Activated CD8-positive, alpha-beta memory T cell treated with anti-CD3 and anti-CD28 coated beads for 1 hour (primary cell): ENCODE data around the gene STK32B.

Experiments
- DNase-seq, 2 donors: peaks; one replicate each; pipeline ENCODE4 v3.0.0-alpha.2; 2020; ENCODE audit warnings: low read depth in 1 of 2; ENCODE audit errors: extremely low read depth in 1 of 2

STK32B gene

GRCh38 chr4:5030221-5030620 is 21.1 kb upstream of the STK32B start:
- no peak for DNase-seq

DNA sequence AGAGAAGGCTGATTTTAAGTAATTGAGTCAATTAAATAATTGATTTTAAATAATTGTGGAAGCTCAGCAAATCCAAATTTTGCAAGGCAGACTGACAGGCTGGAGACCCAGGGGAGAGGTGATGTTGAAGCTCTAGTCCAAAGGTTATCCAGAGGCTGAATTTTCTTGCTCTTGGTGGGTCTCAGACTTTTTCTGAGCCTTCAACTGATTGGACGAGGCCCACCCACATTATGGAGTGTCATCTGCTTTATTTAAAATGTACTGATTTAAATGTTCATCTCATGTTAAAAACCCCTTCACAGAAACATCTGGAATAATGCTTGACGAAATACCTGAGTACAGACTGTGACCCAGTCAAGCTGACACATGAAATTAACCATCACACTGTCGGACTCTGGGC is 20.4 kb upstream of the STK32B start:
- no peak for DNase-seq

DNA sequence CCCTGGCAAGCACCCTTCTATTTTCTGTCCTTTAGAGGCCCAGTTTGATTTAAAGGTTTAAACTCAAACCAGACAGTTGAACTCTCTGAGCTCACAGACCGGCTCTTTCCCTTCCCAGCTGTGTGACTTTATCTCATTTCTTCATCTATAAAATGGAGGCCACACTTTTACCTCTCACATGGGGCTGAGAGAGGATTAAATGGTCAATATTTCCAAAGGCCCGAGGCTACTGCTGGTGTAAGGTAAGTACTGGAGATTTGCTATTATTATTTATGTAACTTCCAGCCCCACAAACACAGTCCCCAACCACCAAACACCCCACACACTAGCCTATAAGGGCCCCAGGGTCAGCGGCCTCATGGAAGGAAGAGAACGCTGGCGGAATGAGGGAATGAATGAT is 18.5 kb upstream of the STK32B start:
- no peak for DNase-seq

GRCh38 chr4:5033281-5033841 is 17.9 kb upstream of the STK32B start:
- no peak for DNase-seq

DNA sequence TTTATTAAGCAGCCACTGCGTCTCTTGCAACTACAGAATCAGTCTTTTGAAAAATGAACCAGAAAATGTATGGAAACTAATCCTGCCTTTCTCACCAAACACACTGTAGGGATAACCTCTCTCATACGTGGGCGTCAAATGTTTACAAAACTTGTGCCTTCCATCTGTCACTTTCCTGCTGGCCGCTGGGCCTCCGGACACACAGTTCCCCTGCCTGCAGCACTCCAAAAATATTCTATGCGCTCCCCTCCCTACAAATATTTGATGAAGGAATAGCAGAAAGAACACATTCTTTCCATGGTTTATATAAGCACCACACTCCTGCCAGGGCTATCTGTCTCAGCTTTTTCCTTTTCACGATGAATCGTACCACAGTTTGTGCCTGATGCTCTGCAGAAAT is 17.1 kb upstream of the STK32B start:
- DNase-seq: no peak

- no peak for DNase-seq
These were observed 15.0 kb upstream of the STK32B start for GRCh38 chr4:5036239-5036638.

DNA sequence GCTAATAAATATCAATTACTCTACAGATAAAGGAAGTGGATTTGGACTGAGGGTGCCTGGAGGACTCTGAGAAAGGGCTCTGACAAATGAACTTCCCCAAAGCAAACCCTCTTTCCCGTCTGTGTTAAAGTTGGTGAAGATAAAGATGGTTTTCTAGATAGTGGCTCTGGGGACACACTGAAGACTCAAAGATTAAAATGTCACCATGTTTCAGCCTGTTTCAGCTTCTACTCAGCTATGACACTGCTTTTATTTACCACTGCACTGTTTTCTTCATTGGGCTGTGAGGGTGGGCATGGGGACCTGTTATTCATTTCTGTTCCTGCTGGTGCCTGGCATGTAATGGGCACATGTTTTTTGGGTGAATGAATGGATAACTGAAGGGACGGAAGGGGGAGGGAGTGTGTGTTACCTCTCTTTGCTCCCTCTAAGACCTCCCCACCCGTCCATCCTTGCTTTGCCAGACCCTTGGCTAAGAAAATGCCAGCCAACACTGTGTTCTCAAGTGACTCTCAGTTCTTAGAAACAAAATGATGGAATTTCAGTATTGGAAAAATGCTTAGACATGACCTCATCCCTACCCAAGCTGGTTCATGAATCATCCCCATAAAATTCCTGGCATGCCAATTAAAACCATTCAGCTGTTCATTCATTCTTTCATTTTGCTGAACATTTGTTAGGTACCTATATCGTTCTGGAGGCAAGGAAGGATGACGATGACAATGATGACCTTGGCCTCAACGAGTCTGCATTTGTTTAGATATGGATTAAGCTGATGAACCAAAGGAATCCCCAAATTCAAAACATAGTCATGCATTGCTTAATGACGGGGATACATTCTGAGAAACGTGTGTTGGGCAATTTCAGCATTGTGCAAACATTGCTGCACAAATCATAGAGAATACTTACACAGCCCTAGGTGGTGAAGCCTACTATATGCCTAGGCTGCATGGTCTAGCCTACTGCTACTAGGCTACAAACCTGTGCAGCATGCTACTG is 13.4 kb upstream of the STK32B start:
- DNase-seq: no peak

DNA sequence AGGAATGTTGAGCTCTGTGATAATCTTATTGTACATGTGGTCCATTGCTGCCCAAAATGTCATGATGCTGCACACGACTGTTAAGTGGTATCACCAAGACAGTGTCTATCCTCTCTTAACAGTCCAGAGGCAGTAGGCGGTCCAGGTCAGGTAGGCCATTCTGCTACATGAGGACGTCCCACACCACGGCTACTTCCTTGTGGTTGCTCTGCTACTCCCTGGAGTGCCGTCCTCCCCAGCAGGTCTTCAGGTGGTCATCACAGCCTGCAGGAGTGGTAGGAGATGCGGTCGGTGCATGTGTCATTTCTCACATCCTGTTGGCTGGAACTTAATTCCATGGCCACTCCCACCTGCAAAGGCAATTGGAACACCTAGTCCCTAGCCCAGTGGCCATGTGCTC is 11.5 kb upstream of the STK32B start:
- DNase-seq: no peak

GRCh38 chr4:5040856-5041620 is 10.2 kb upstream of the STK32B start:
- DNase-seq: no peak

DNA sequence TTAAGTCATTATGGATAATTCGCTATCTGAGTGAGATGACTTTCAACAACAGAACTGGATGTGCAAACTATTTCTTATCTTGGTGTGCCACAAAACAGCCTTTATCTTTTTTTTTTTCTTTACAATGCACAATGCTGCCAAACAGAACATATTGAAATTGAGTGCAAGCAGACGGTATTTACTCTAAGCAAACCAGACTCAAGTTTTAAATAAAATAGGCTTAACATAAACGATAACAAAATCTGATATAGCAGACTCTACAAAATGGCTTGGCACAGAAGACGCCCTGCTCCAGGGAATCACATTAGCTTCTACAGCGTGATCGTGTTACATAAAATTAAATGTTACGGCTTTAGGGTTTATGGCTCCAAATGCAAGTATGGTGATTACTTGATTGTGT is 9.6 kb upstream of the STK32B start:
- DNase-seq: no peak

DNA sequence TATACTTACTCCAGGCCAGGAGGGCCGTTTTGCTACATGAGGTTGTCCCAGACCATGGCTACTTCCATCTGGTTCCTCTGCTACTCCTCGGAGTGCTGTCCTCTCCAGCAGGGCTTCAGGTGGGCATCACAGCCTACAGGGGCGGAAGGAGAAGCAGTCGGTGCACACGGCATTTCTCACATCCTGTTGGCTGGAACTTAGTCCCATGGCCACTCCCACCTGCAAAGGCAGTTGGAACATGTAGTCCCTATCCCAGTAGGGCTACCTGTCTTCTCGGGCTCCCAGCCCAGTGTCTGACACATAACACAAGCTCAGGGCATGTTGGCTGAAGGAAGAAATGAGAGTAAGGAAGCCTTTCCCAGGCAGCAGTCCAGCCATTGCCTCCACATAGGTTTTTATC is 7.7 kb upstream of the STK32B start:
- DNase-seq: no peak

DNA sequence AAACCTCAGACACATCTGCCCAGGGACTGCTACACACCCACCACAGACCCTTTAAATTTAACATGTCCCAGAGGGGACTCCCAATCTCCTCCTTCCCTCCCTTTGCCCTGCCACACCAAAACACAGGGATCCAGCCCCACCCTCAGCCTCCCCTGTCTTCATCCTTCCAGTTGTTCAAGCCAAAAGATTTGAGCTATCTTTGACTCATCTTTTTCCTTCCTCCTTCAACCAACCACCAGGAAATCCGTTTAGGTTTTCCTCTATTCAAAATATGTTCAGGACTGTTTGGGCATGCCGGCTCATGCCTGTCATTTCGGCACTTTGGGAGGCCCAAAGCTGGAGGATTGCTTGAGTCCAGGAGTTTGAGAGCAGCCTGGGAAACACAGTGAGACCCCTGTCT is 6.9 kb upstream of the STK32B start:
- no peak for DNase-seq

GRCh38 chr4:5045097-5045496 is 6.2 kb upstream of the STK32B start:
- DNase-seq: no peak

DNA sequence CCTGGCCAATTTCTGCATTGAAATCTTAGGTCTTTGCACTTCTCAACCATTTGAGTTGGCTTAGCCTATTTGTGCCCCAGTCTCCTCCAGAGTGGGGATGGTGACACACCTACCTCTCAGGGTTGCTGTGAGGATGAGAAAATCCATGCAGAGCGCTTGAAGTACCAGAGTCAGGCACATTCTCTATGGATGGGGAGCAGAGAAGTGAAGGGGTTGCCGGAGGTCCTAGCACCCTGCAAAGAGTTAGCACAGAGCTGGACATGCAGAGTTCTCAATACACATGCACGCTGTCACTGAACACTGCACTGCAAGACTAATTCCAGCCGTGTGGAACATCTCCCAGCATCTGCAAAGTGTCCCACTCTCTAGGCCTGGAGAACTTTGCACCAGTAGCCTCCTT is 2.6 kb upstream of the STK32B start:
- DNase-seq: no peak

DNA sequence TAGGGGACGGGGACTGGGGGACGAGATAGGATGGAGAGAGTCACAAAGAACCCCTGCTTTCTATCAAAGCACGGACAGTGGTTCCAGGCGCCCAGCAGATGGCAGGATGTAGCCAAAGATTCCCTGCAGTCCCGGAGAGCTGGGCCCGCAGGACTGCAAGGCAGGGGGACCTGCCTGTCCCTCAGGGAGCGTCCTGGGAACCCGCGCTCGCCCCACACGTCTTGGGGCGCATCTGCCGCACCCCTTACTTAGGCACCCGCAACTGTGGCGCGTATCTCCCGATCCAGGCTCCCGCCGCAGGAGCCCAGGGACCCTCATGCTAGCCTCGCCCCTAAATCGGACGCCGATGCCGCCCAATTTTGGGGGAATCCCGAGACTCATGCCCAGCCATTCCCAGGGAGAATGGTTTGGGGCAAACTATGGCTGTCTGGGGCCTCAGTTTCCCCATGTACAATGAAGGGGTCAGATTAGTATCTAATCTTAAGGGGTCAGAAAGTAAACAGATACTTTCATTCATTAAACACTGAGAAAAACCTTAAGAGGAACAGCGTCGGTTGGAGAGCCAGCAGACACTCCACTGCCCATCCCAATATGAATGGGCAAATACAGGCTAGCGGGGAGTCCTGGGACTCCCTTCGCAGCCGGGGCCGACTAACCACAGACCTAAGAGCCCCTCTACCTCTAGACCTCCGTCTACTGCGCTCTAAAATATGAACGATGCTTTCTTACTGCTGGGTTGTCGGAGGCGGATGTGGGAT is 581 bp upstream of the STK32B start:
- no peak for DNase-seq

DNA sequence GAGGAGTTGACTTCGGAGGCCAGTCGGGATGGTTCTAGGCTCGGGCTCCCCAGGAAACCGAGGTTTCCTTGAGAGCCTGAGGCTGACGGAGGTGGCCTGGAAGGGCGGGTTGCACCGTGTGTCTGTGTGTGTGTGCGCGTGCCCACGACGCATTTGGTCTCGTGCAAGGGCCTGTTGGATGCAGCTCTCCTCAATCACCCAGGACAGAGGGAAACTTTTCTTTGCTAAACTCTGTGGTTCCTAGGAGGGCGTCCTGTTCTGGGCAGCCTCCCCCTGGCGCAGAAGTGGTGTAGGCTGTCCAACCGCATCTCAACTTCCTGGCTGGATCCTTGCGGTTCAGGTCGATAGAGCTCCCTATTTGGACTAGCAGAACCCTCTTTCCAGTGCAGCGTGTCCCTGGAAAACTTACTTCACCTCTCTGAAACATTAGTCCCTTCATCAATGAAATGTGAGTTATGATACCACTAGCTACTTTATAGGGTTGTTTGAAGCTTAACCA is 973 bp downstream of the STK32B start:
- DNase-seq: no peak

GRCh38 chr4:5052726-5053425 is 1.6 kb downstream of the STK32B start:
- no peak for DNase-seq

GRCh38 chr4:5054532-5054931 is 3.3 kb downstream of the STK32B start:
- DNase-seq: no peak

GRCh38 chr4:5055411-5055810 is 4.1 kb downstream of the STK32B start:
- DNase-seq: no peak

- DNase-seq: no peak
These were observed 14.8 kb downstream of the STK32B start for GRCh38 chr4:5066101-5066500.
